DOHH2 (cell line): ENCODE measurements around the gene GDAP2.

ENCODE experiments used
- H3F3A ChIP-seq: fragments of 200-600 bp; sonication (generic), shearing (Covaris generic); 2 replicates; pipeline ENCODE4 v1.6.0; 2016; ENCODE audit warnings: antibody characterized with exemption, mild to moderate bottlenecking; ENCODE audit not compliant: control insufficient read depth, insufficient read depth
- H3K27ac ChIP-seq: fragments of 200-600 bp; sonication (generic); 2 replicates; pipeline ENCODE4 v1.5.1; 2014; ENCODE audit warnings: low read depth, mild to moderate bottlenecking, low read length, moderate library complexity
- H3K27me3 ChIP-seq: fragments of 200-600 bp; sonication (generic); 2 replicates; pipeline ENCODE4 v1.6.1; 2014; ENCODE audit warnings: mild to moderate bottlenecking, low read length, mixed read lengths; ENCODE audit not compliant: control insufficient read depth
- H3K36me3 ChIP-seq: fragments of 200-600 bp; sonication (generic); 2 replicates; pipeline ENCODE4 v1.6.1; 2014; ENCODE audit warnings: mild to moderate bottlenecking, low read length, moderate library complexity, mixed read lengths; ENCODE audit not compliant: control insufficient read depth
- H3K4me1 ChIP-seq: fragments of 200-600 bp; sonication (generic); 2 replicates; pipeline ENCODE4 v1.6.1; 2014; ENCODE audit warnings: mild to moderate bottlenecking, low read length, mixed read lengths; ENCODE audit not compliant: control insufficient read depth
- H3K4me2 ChIP-seq: fragments of 200-600 bp; sonication (generic); 2 replicates; pipeline ENCODE4 v1.6.0; 2014; ENCODE audit warnings: mild to moderate bottlenecking, low read length, moderate library complexity
- H3K4me3 ChIP-seq: fragments of 200-600 bp; sonication (generic); 2 replicates; pipeline ENCODE4 v1.5.1; 2014; ENCODE audit warnings: mild to moderate bottlenecking, low read length, mixed read lengths
- H3K79me2 ChIP-seq: fragments of 200-600 bp; sonication (generic); 2 replicates; pipeline ENCODE4 v1.6.1; 2014; ENCODE audit warnings: mild to moderate bottlenecking, low read length, mixed read lengths; ENCODE audit not compliant: control insufficient read depth
- H3K9me2 ChIP-seq: fragments of 200-600 bp; sonication (generic); replicated peaks from 2 replicates; pipeline ENCODE4 v1.6.1; 2014; ENCODE audit warnings: mild to moderate bottlenecking, low read length, mixed read lengths; ENCODE audit not compliant: control insufficient read depth
- H3K9me3 ChIP-seq: fragments of 200-600 bp; sonication (generic); 2 replicates; pipeline ENCODE4 v1.6.1; 2014; ENCODE audit warnings: antibody characterized with exemption, low read length, mixed read lengths; ENCODE audit not compliant: control insufficient read depth, insufficient read depth
- H4K20me1 ChIP-seq: fragments of 200-600 bp; sonication (generic); 2 replicates; pipeline ENCODE4 v1.6.0; 2014; ENCODE audit warnings: low read depth, mild to moderate bottlenecking, antibody characterized with exemption, low read length, moderate library complexity; ENCODE audit not compliant: control insufficient read depth, insufficient read depth
- CTCF ChIP-seq: fragments of 200-600 bp; sonication (generic); IDR thresholded peaks from one replicate; pipeline ENCODE4 v1.5.1; 2014; ENCODE audit warnings: antibody characterized with exemption, mild to moderate bottlenecking, low read depth, low read length; ENCODE audit not compliant: poor library complexity, severe bottlenecking
- EZH2phosphoT487 ChIP-seq: fragments of 200-600 bp; sonication (generic); IDR thresholded peaks from 2 replicates; pipeline ENCODE4 v1.6.1; 2017; ENCODE audit warnings: borderline replicate concordance, mild to moderate bottlenecking, antibody characterized with exemption, low read length, moderate library complexity, mixed read lengths

GDAP2 gene

GRCh38 chr1:117815926-117816325 is 113.5 kb downstream of the GDAP2 start:
- H3K9me3 ChIP-seq, result no peaks in the 10 kb centered on the region
- no peak overlapping the region for H3K4me3 ChIP-seq
- no peaks in the 10 kb centered on the region for H3K79me2 ChIP-seq
- H3F3A ChIP-seq, result no peaks in the 10 kb centered on the region
- TF ChIP-seq CTCF (no peak), EZH2phosphoT487 (no peak)
- no peak overlapping the region for H3K4me2 ChIP-seq
- H3K4me1 ChIP-seq, result no peaks in the 10 kb centered on the region
- H3K27me3 ChIP-seq, result no peaks in the 10 kb centered on the region
- no peaks in the 10 kb centered on the region for H4K20me1 ChIP-seq
- H3K27ac ChIP-seq, result no peak overlapping the region
- H3K36me3 ChIP-seq, result no peaks in the 10 kb centered on the region
- H3K9me2 ChIP-seq, result no peaks in the 10 kb centered on the region

GRCh38 chr1:117814856-117815797 is 114.3 kb downstream of the GDAP2 start:
- Histone ChIP-seq H3K79me2 (no peaks in the 10 kb centered on the region), H3K27me3 (no peaks in the 10 kb centered on the region), H3K9me3 (no peaks in the 10 kb centered on the region), H4K20me1 (no peaks in the 10 kb centered on the region), H3K27ac (no peak overlapping the region), H3K4me2 (no peak overlapping the region), H3K36me3 (no peaks in the 10 kb centered on the region), H3K4me1 (no peaks in the 10 kb centered on the region), H3K9me2 (no peaks in the 10 kb centered on the region), H3F3A (no peaks in the 10 kb centered on the region), H3K4me3 (no peak overlapping the region)
- TF ChIP-seq CTCF (no peak), EZH2phosphoT487 (no peak)
